Breast epithelium (tissue), 3 donors: ENCODE data around the gene KCNJ1.

Experiments used
- CTCF ChIP-seq, 3 donors: fragments of 450-650 bp; IDR thresholded peaks; one replicate each; pipeline ENCODE4 v1.5.1; 2016 to 2017; ENCODE audit warnings: antibody characterized with exemption in 3 of 3, mild to moderate bottlenecking in 3 of 3, moderate library complexity in 3 of 3
- POLR2A ChIP-seq: fragments of 450-650 bp; IDR thresholded peaks from one replicate; pipeline ENCODE4 v1.6.1; 2016; ENCODE audit warnings: antibody characterized with exemption, mild to moderate bottlenecking, moderate library complexity
- POLR2AphosphoS5 ChIP-seq, 3 donors: sonication (generic); formaldehyde crosslinking; IDR thresholded peaks; one replicate each; pipeline ENCODE4 v1.6.1; 2017; ENCODE audit warnings: antibody characterized with exemption in 3 of 3

DNA sequence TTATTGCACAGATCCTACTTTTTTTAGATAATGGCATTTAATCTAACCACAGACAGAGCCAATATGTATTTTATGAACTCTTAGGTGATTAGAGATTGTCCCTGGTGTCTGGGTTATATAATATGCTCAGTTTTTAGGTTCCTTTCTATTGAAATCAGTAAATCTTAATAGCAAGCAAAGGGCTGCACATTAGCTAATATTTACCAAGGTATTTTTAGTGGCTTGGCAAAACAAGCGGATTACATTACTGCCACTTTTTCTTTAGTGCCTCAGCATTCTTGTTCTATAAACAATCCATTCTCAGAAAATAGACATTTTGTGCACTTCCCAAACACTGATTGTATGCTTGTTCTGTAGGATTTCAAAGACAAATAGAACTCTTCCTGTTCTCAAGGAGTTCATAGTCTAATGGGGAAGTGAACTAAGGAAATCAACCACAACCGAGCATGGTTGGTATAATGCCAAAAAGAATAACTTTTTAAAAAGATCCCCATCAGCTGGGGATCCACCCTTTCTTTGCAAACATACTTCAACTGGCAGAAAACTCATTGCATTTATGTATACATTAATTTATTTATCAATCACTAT is 23.8 kb downstream of the KCNJ1 start:
- TF ChIP-seq POLR2AphosphoS5 (IDR thresholded peaks at IDR 0.05) (no peak), CTCF (IDR thresholded peaks at IDR 0.05) (no peak), POLR2A (no peak)
